Suppressor macrophage treated with lipopolysaccharide for 1 hour (primary cell): ENCODE data around the gene SLC6A7.

Experiments
- DNase-seq, 3 donors: peaks; one replicate each; pipeline ENCODE4 v3.0.0-alpha.2; 2020 to 2022

Gene SLC6A7

GRCh38 chr5:150156027-150156368 is 33.9 kb upstream of the SLC6A7 start:
- peak; percentile 63 to 73 (median 68) for DNase-seq

GRCh38 chr5:150156540-150156939 is 33.3 kb upstream of the SLC6A7 start:
- DNase-seq: no peak

GRCh38 chr5:150157168-150157567 is 32.7 kb upstream of the SLC6A7 start:
- no peak for DNase-seq

- peak in 2 of 3 donors; percentile 28 to 39 for DNase-seq
Observed at GRCh38 chr5:150158170-150158949, 31.5 kb upstream of the SLC6A7 start.

GRCh38 chr5:150159031-150159430 is 30.8 kb upstream of the SLC6A7 start:
- DNase-seq: no peak

GRCh38 chr5:150159741-150160179 is 30.1 kb upstream of the SLC6A7 start:
- peak; percentile 57 to 67 (median 66) for DNase-seq

GRCh38 chr5:150160448-150161081 is 29.3 kb upstream of the SLC6A7 start:
- DNase-seq: no peak

GRCh38 chr5:150161242-150162141 is 28.4 kb upstream of the SLC6A7 start:
- DNase-seq: peak; percentile 76 to 87 (median 79)

GRCh38 chr5:150162142-150162513 is 27.7 kb upstream of the SLC6A7 start:
- DNase-seq: no peak

GRCh38 chr5:150163035-150163434 is 26.8 kb upstream of the SLC6A7 start:
- no peak for DNase-seq

GRCh38 chr5:150163547-150164059 is 26.3 kb upstream of the SLC6A7 start:
- no peak for DNase-seq

GRCh38 chr5:150164211-150164980 is 25.5 kb upstream of the SLC6A7 start:
- no peak for DNase-seq

- DNase-seq: no peak
Observed at GRCh38 chr5:150166037-150166649, 23.7 kb upstream of the SLC6A7 start.

GRCh38 chr5:150166650-150167511 is 23.0 kb upstream of the SLC6A7 start, which contains the start of gene CDX1:
Gene CDX1 (plus strand): TSS chr5:150166778. CDS start chr5:150166877, 99 bp downstream.
- DNase-seq: no peak

GRCh38 chr5:150167512-150167850 is 22.4 kb upstream of the SLC6A7 start:
- no peak for DNase-seq

- no peak for DNase-seq
Observed at GRCh38 chr5:150167908-150168307, 22.0 kb upstream of the SLC6A7 start.

- no peak for DNase-seq
Observed at GRCh38 chr5:150168864-150169263, 21.0 kb upstream of the SLC6A7 start.

GRCh38 chr5:150172145-150172544 is 17.7 kb upstream of the SLC6A7 start:
- no peak for DNase-seq

- DNase-seq: no peak
Observed at GRCh38 chr5:150172556-150172955, 17.3 kb upstream of the SLC6A7 start.

GRCh38 chr5:150173161-150173560 is 16.7 kb upstream of the SLC6A7 start:
- DNase-seq: no peak

GRCh38 chr5:150174285-150174684 is 15.6 kb upstream of the SLC6A7 start:
- no peak for DNase-seq
